ENCODE results near the gene ABHD15. TPM values are rescaled to one million over a fixed set of nuclear protein-coding genes. Genes with fewer than 3 reads are reported as not detected.
A peak's percentile ranks its signal among the peaks of the same experiment; 100 is the strongest.

Gene ABHD15
- total RNA-seq, 6 experiments from 2014 or later, result 7.8 to 27.1 (median 13.7) TPM

DNA sequence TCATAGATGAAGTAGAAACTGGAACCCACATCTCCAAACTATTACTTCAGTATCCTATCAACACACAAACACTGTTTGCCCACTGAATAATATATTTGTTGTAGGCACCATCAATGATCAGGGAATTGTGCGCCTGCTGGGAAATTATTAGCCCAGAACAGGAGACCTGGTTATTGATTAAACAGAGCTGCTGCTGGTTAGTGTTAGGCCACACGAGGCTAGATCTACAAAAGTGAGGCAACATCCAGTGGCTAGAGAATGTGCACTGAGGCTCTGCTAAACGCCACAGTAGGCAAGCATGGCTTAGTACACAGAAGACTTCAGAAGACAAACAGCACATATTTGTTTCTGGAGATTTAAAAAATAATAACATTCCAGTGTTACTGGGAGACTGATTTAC is 11.0 kb downstream of the ABHD15 start:
- intact Hi-C loops (cut with DNase I), result no loop called here
- Histone ChIP-seq H3K4me1 (peaks cover 0 to 33% (median 14%) of the 10 kb centered on the region in 4 donors), H3K27me3 (no peaks in the 10 kb centered on the region), H3K36me3 (no peaks in the 10 kb centered on the region), H3K9me3 (no peaks in the 10 kb centered on the region), H3K27ac (peak overlapping the region in 2 of 3 donors; percentile 6 to 43), H3K4me3 (no peak overlapping the region)
- DNase-seq (peak in 1 of 3 donors; percentile 82), ATAC-seq (peak; percentile 93 to 97 (median 94))
- 12% methylated on average over 3 of the region's 3 CpGs for WGBS (ENCODE audit: insufficient coverage, low coverage, low lambda C conversion rate, missing lambda C conversion rate)
- TF ChIP-seq POLR2A (IDR thresholded peaks at IDR 0.05), result no peak
- TF ChIP-seq, protein P1, sequence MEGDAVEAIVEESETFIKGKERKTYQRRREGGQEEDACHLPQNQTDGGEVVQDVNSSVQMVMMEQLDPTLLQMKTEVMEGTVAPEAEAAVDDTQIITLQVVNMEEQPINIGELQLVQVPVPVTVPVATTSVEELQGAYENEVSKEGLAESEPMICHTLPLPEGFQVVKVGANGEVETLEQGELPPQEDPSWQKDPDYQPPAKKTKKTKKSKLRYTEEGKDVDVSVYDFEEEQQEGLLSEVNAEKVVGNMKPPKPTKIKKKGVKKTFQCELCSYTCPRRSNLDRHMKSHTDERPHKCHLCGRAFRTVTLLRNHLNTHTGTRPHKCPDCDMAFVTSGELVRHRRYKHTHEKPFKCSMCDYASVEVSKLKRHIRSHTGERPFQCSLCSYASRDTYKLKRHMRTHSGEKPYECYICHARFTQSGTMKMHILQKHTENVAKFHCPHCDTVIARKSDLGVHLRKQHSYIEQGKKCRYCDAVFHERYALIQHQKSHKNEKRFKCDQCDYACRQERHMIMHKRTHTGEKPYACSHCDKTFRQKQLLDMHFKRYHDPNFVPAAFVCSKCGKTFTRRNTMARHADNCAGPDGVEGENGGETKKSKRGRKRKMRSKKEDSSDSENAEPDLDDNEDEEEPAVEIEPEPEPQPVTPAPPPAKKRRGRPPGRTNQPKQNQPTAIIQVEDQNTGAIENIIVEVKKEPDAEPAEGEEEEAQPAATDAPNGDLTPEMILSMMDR (IDR thresholded peaks at IDR 0.05), result peak in 1 of 4 donors; percentile 9

DNA sequence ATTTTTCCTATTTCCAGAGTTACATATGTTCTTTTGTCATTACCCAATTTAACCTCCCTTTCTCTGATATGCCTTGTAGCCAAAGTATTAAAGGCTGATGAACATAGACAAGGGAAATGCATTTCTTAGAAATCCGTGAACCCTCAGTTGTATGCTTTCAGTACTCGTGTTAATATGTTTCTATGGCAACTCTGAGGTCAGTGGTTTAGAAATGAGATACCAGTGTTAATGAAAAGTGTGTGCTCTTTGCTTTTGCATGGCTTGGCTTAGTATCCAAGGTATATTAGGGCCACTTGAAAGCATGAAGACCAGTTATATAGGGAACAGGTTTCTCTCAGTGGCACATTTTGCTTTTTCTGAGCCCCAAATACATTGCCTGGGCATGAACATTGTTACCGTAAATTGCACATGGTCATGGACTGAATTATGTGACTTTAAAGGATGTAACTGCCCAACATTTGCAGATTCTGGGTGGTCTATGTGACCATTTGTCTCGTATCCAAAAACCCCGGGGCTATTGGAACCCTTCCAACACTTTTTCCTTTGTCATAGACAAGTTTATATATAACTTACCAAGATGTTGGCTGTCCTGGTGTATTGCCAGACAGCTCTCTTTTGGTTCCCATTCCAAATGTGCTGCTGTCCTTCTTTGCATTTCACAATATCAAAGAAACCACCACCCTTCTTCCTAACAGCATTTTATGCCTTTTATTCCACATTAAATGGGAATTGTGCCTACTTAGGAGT is 17.5 kb downstream of the ABHD15 start:
- intact Hi-C loops (cut with DNase I), result no loop called here
- peak in 1 of 4 donors; percentile 27 for ATAC-seq
- 15% methylated on average over 4 of the region's 5 CpGs for WGBS (ENCODE audit: insufficient coverage, low coverage, low lambda C conversion rate, missing lambda C conversion rate)

GRCh38 chr17:29546830-29547229 is 20.0 kb downstream of the ABHD15 start:
- Histone ChIP-seq H3K27me3 (no peaks in the 10 kb centered on the region), H3K36me3 (peaks cover 0 to 7% (median 0%) of the 10 kb centered on the region in 4 donors), H3K4me3 (no peak overlapping the region), H3K9me3 (no peaks in the 10 kb centered on the region), H3K4me1 (peaks cover 0 to 13% (median 3%) of the 10 kb centered on the region in 4 donors), H3K27ac (no peak overlapping the region)
- WGBS (ENCODE audit: insufficient coverage, low coverage, low lambda C conversion rate, missing lambda C conversion rate), result 94% methylated on average over 1 of the region's 1 CpG
- intact Hi-C loops (cut with DNase I), result no loop called here
- ATAC-seq (peak in 2 of 4 donors; percentile 41 to 50), DNase-seq (no peak)
- TF ChIP-seq, protein P1 (IDR thresholded peaks at IDR 0.05), result no peak
- TF ChIP-seq POLR2A (IDR thresholded peaks at IDR 0.05), result no peak

More for the DNA sequence above, 17.5 kb downstream of the ABHD15 start:
- no peaks in the 10 kb centered on the region for H3K9me3 ChIP-seq
- no peak for DNase-seq
- no peaks in the 10 kb centered on the region for H3K36me3 ChIP-seq
- no peaks in the 10 kb centered on the region for H3K27me3 ChIP-seq
- no peak overlapping the region for H3K4me3 ChIP-seq
- H3K4me1 ChIP-seq, result peaks cover 0 to 13% (median 3%) of the 10 kb centered on the region in 4 donors
- TF ChIP-seq POLR2A (IDR thresholded peaks at IDR 0.05), result no peak
- TF ChIP-seq, protein P1 (IDR thresholded peaks at IDR 0.05), result no peak
- no peak overlapping the region for H3K27ac ChIP-seq

- Histone ChIP-seq H3K4me1 (peaks cover 0 to 13% (median 3%) of the 10 kb centered on the region in 4 donors), H3K27me3 (no peaks in the 10 kb centered on the region), H3K27ac (no peak overlapping the region), H3K36me3 (peaks cover 0 to 7% (median under 1%) of the 10 kb centered on the region in 4 donors), H3K9me3 (no peaks in the 10 kb centered on the region), H3K4me3 (no peak overlapping the region)
- ATAC-seq (peak in 3 of 4 donors; percentile 15 to 71 (median 65)), DNase-seq (no peak)
- intact Hi-C loops (cut with DNase I), result no loop called here
- 90% methylated on average over 1 of the region's 1 CpG for WGBS (ENCODE audit: insufficient coverage, low coverage, low lambda C conversion rate, missing lambda C conversion rate)
- TF ChIP-seq, protein P1 (IDR thresholded peaks at IDR 0.05), result no peak
- TF ChIP-seq POLR2A (IDR thresholded peaks at IDR 0.05), result no peak
These were observed 20.8 kb downstream of the ABHD15 start for GRCh38 chr17:29546085-29546484.

All from right lobe of liver (tissue), 6 donors.